IMR-90 (cell line): Measurements from ENCODE around the gene CUL3. TPM values are rescaled to one million over a fixed set of nuclear protein-coding genes. Genes with fewer than 3 reads are reported as not detected.

Source experiments
- ATAC-seq: fragments of 200-7000 bp; cut with Tn5 transposase; 2 replicates; pipeline ENCODE4 v1.9.1; 2020; ENCODE audit warnings: low read depth, mild to moderate bottlenecking, moderate library complexity
- BruUV-seq: library from RNA; stranded (reverse); fragments of 400-500 nt; replicated peaks from 2 replicates; lab custom pipeline; 2021; lab: Mats Ljungman, UMichigan
- CTCF ChIA-PET: fragments of 300-600 bp; formaldehyde crosslinking; extraction: SDS; loops from one replicate; lab custom pipeline; 2021; ENCODE audit warnings: antibody characterized with exemption; lab: Yijun Ruan, JAX
- POLR2A ChIA-PET: fragments of 300-600 bp; sonication (Branson Sonifier 250); formaldehyde crosslinking; loops from one replicate; lab custom pipeline; 2022; ENCODE audit warnings: antibody characterized with exemption; ENCODE audit not compliant: unreplicated experiment; lab: Charles Lee
- DNase-seq: peaks from one replicate; pipeline ENCODE4 v3.0.0; 2013
- H2AFZ ChIP-seq: replicated peaks from 2 replicates; pipeline ENCODE3; 2013; ENCODE audit warnings: low read length, mild to moderate bottlenecking; ENCODE audit not compliant: poor library complexity
- H2AK5ac ChIP-seq: 2 replicates; pipeline ENCODE4 v1.6.1; 2013; ENCODE audit warnings: low read depth, low read length, inconsistent platforms
- H2AK9ac ChIP-seq: replicated peaks from 2 replicates; pipeline ENCODE3; 2013; ENCODE audit warnings: mild to moderate bottlenecking, low read depth, low read length, moderate library complexity; ENCODE audit not compliant: poor library complexity
- H2BK120ac ChIP-seq: 2 replicates; pipeline ENCODE4 v1.6.1; 2013; ENCODE audit warnings: low read depth, low read length, inconsistent platforms
- H2BK15ac ChIP-seq: 3 replicates; pipeline ENCODE4 v1.6.1; 2013; ENCODE audit warnings: low read depth, low read length, inconsistent platforms
- H2BK20ac ChIP-seq: 2 replicates; pipeline ENCODE4 v1.6.1; 2013; ENCODE audit warnings: low read depth, mild to moderate bottlenecking, inconsistent platforms, low read length, moderate library complexity
- H2BK5ac ChIP-seq: 2 replicates; pipeline ENCODE4 v1.6.1; 2013; ENCODE audit warnings: mild to moderate bottlenecking, low read depth, low read length, inconsistent platforms; ENCODE audit not compliant: poor library complexity, severe bottlenecking
- H3K14ac ChIP-seq: replicated peaks from 2 replicates; pipeline ENCODE4 v1.6.1; 2013; ENCODE audit warnings: low read depth, low read length, inconsistent platforms
- H3K18ac ChIP-seq: 2 replicates; pipeline ENCODE4 v1.6.1; 2013; ENCODE audit warnings: low read depth, low read length, control low read depth
- H3K23ac ChIP-seq: 2 replicates; pipeline ENCODE4 v1.6.1; 2013; ENCODE audit warnings: low read depth, low read length, inconsistent platforms
- H3K27ac ChIP-seq: 2 replicates; pipeline ENCODE4 v1.5.1; 2013; ENCODE audit warnings: mild to moderate bottlenecking, control low read depth, low read length; ENCODE audit not compliant: insufficient read depth
- H3K27me3 ChIP-seq: 2 replicates; pipeline ENCODE4 v1.6.1; 2013; ENCODE audit warnings: low read length; ENCODE audit not compliant: control insufficient read depth, insufficient read depth
- H3K36me3 ChIP-seq: 2 replicates; pipeline ENCODE4 v1.6.1; 2013; ENCODE audit warnings: low read length, mixed read lengths; ENCODE audit not compliant: control insufficient read depth, insufficient read depth
- H3K4ac ChIP-seq: 2 replicates; pipeline ENCODE4 v1.6.1; 2013; ENCODE audit warnings: low read depth, low read length, inconsistent platforms
- H3K4me1 ChIP-seq: 2 replicates; pipeline ENCODE4 v1.6.1; 2013; ENCODE audit warnings: low read length, mixed read lengths; ENCODE audit not compliant: control insufficient read depth, insufficient read depth
- H3K4me2 ChIP-seq: 2 replicates; pipeline ENCODE4 v1.6.1; 2013; ENCODE audit warnings: low read depth, mild to moderate bottlenecking, control low read depth, low read length, moderate library complexity
- H3K4me3 ChIP-seq: 2 replicates; pipeline ENCODE4 v1.5.1; 2013; ENCODE audit warnings: low read depth, mild to moderate bottlenecking, control low read depth, low read length, moderate library complexity; ENCODE audit not compliant: insufficient read depth
- H3K56ac ChIP-seq: 2 replicates; pipeline ENCODE4 v1.6.1; 2013; ENCODE audit warnings: low read length, inconsistent platforms; ENCODE audit not compliant: insufficient read depth; ENCODE audit errors: extremely low read depth
- H3K79me1 ChIP-seq, 2 experiments: 2 replicates each; pipeline ENCODE4 v1.6.1; 2013; ENCODE audit warnings: low read length in 2 of 2, inconsistent platforms in 1 of 2, low read depth in 1 of 2
- H3K9ac ChIP-seq: 2 replicates; pipeline ENCODE4 v1.6.1; 2013; ENCODE audit warnings: low read depth, low read length, control low read depth
- H3K9me1 ChIP-seq: 2 replicates; pipeline ENCODE4 v1.6.1; 2013; ENCODE audit warnings: low read length, inconsistent platforms; ENCODE audit not compliant: insufficient read depth
- H3K9me3 ChIP-seq: 2 replicates; pipeline ENCODE4 v1.6.1; 2013; ENCODE audit warnings: low read length; ENCODE audit not compliant: control insufficient read depth, insufficient read depth
- H4K20me1 ChIP-seq: 2 replicates; pipeline ENCODE4 v1.6.1; 2013; ENCODE audit warnings: low read length, inconsistent platforms; ENCODE audit not compliant: insufficient read depth
- H4K5ac ChIP-seq: 2 replicates; pipeline ENCODE4 v1.6.1; 2013; ENCODE audit warnings: mild to moderate bottlenecking, low read depth, low read length, control low read depth
- H4K8ac ChIP-seq, 2 experiments: 2 replicates each; pipeline ENCODE4 v1.6.1; 2013; ENCODE audit warnings: low read depth in 2 of 2, low read length in 2 of 2, control low read depth in 1 of 2, inconsistent platforms in 1 of 2
- H4K91ac ChIP-seq: 2 replicates; pipeline ENCODE4 v1.6.1; 2013; ENCODE audit warnings: low read depth, low read length, inconsistent platforms; ENCODE audit not compliant: insufficient read depth
- BHLHE40 ChIP-seq: fragments of 150-350 bp; IDR thresholded peaks from 2 replicates; pipeline ENCODE4 v1.6.1; 2016; ENCODE audit warnings: mild to moderate bottlenecking, low read depth, low read length
- CEBPB ChIP-seq: IDR thresholded peaks from 2 replicates; pipeline ENCODE4 v1.6.1; 2012; ENCODE audit warnings: low read depth, low read length, improper control_type of control experiment
- CHD1 ChIP-seq: IDR thresholded peaks from 2 replicates; pipeline ENCODE4 v1.6.1; 2012; ENCODE audit warnings: low read depth, low read length, improper control_type of control experiment
- FOS ChIP-seq: fragments of 150-350 bp; IDR thresholded peaks from 2 replicates; pipeline ENCODE4 v1.6.1; 2016; ENCODE audit warnings: low read depth, low read length
- MAFK ChIP-seq: IDR thresholded peaks from 2 replicates; pipeline ENCODE4 v1.6.1; 2012; ENCODE audit warnings: low read depth, low read length, improper control_type of control experiment
- MAZ ChIP-seq: IDR thresholded peaks from 2 replicates; pipeline ENCODE4 v1.6.1; 2012; ENCODE audit warnings: low read depth, mild to moderate bottlenecking, low read length, improper control_type of control experiment, moderate library complexity, borderline replicate concordance
- MXI1 ChIP-seq: IDR thresholded peaks from 2 replicates; pipeline ENCODE4 v1.6.1; 2012; ENCODE audit warnings: low read depth, mild to moderate bottlenecking, low read length, moderate library complexity, borderline replicate concordance
- NFE2L2 ChIP-seq: fragments of 150-350 bp; IDR thresholded peaks from 2 replicates; pipeline ENCODE4 v1.6.1; 2016; ENCODE audit warnings: low read depth, mild to moderate bottlenecking, low read length
- POLR2A ChIP-seq: IDR thresholded peaks from 2 replicates; pipeline ENCODE4 v1.6.1; 2012; ENCODE audit warnings: mild to moderate bottlenecking, low read depth, low read length
- RAD21 ChIP-seq: IDR thresholded peaks from 2 replicates; pipeline ENCODE4 v1.6.1; 2012; ENCODE audit warnings: low read length, improper control_type of control experiment
- RCOR1 ChIP-seq: IDR thresholded peaks from 2 replicates; pipeline ENCODE4 v1.6.1; 2012; ENCODE audit warnings: mild to moderate bottlenecking, low read length, improper control_type of control experiment; ENCODE audit not compliant: insufficient replicate concordance
- RFX5 ChIP-seq: IDR thresholded peaks from 2 replicates; pipeline ENCODE4 v1.8.0; 2012; ENCODE audit warnings: low read depth, mild to moderate bottlenecking, low read length, moderate library complexity
- SMC3 ChIP-seq: fragments of 150-350 bp; IDR thresholded peaks from 2 replicates; pipeline ENCODE4 v1.6.1; 2016; ENCODE audit warnings: low read depth, mild to moderate bottlenecking, antibody characterized with exemption, low read length, moderate library complexity
- WGBS, 2 experiments: methylation state at CpG; one replicate each; pipeline versions ENCODE4 v1.1.5 to v1.1.7; 2013; ENCODE audit warnings: missing lambda C conversion rate in 2 of 2; ENCODE audit not compliant: insufficient read length in 1 of 2; ENCODE audit errors: extremely low coverage in 2 of 2; 5-methylcytosine and 5-hydroxymethylcytosine counted together
- dilution Hi-C: fragments of 300-500 bp; cut with HindIII; formaldehyde crosslinking; loops from one replicate; pipeline ENCODE4 v1.14.3; 2018; ENCODE audit warnings: low sequenced_read_pairs; ENCODE audit not compliant: unreplicated experiment
- in situ Hi-C: fragments of 300-500 bp; cut with MboI; formaldehyde crosslinking; loops from 3 replicates; pipeline ENCODE4 v1.14.3; 2019; ENCODE audit warnings: low sequenced_read_pairs, inconsistent platforms, mixed read lengths
- intact Hi-C: fragments of 100-400 bp; cut with micrococcal nuclease; formaldehyde crosslinking; loops from 2 replicates; pipeline ENCODE4 v1.10.0; 2022
- polyA plus RNA-seq, 3 experiments: library from polyadenylated mRNA; depleted of rRNA; stranded (reverse); fragments of >200 nt; gene quantifications; 2 replicates each; pipeline ENCODE4 v1.2.3, GENCODE V29; 2012; ENCODE audit warnings: low replicate concordance in 1 of 3
- total RNA-seq: library from RNA; depleted of rRNA; stranded (reverse); fragments of >200 nt; gene quantifications from 2 replicates; pipeline ENCODE4 v1.2.3, GENCODE V29; 2012
- TF ChIP-seq, protein P1 (sequence below): fragments of 150-350 bp; IDR thresholded peaks from 2 replicates; pipeline ENCODE4 v1.6.1; 2017; ENCODE audit warnings: mild to moderate bottlenecking, antibody characterized with exemption, low read length, low read depth
- TF ChIP-seq, protein P2 (sequence below): conservative IDR thresholded peaks from 2 replicates; pipeline ENCODE4 v1.5.1; 2012; ENCODE audit warnings: mild to moderate bottlenecking, low read depth, low read length, improper control_type of control experiment
- TF ChIP-seq, protein P3 (sequence below): fragments of 150-350 bp; IDR thresholded peaks from 2 replicates; pipeline ENCODE4 v1.6.1; 2016; ENCODE audit warnings: low read depth, mild to moderate bottlenecking, low read length, moderate library complexity, borderline replicate concordance

CUL3 gene
- total and polyA plus RNA-seq, 2 of the 4 experiments (the other 2 are of a cell fraction), result 33.7 to 45.7 TPM

DNA sequence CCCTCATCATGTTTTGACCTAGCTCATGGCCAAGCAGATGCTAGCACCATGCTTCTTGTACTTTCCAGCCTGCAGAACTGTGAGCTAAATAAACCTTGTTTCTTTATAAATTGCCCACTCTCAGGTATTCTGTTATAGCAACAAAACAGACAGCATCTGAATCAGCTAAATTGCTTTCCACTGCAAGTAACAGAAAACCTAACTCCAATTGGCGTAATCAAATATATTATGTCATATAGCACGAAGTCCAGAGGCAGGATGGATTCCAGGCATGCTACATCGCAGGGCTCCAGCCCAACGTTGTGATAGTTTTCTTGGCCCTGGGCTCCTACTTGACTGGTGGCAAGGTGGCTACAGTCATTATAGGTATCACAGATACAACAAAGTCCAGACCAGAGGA, 10.4 kb upstream of the CUL3 start:
- Histone ChIP-seq H3K9me1 (no peaks in the 10 kb centered on the region; the same call in 1 of the 2 replicates), H2BK5ac (no peak overlapping the region), H3K9ac (no peak overlapping the region), H3K4me1 (no peaks in the 10 kb centered on the region), H3K4me3 (no peak overlapping the region), H3K9me3 (no peaks in the 10 kb centered on the region), H2BK20ac (no peak overlapping the region), H2BK15ac (no peak overlapping the region), H3K4me2 (no peak overlapping the region), H3K4ac (no peak overlapping the region), H4K5ac (no peak overlapping the region), H3K36me3 (no peaks in the 10 kb centered on the region), H3K56ac (no peak overlapping the region), H3K79me1 (no peaks in the 10 kb centered on the region), H3K18ac (no peak overlapping the region), H4K91ac (no peak overlapping the region), H2AFZ (no peak overlapping the region), H2BK120ac (no peak overlapping the region), H2AK5ac (no peak overlapping the region), H2AK9ac (no peak overlapping the region), H3K27ac (no peak overlapping the region), H3K27me3 (no peaks in the 10 kb centered on the region), H4K20me1 (no peaks in the 10 kb centered on the region), H3K14ac (no peak overlapping the region), H3K23ac (no peak overlapping the region), H4K8ac (no peak overlapping the region)
- dilution Hi-C loops (no loop called here), intact Hi-C loops (no loop called here), in situ Hi-C loops (no loop called here)
- no peak for DNase-seq
- no CpG with 5 or more reads among the region's 4 CpGs for WGBS, 2 experiments
- ChIA-PET CTCF (interaction anchor here (1.0 kb wide), 1 partner anchor 11 kb away, joined by 3 read pairs; no protein-coding TSS in a partner anchor), POLR2A (no interaction called here)
- ATAC-seq, result no peak
- TF ChIP-seq RCOR1 (no peak), CHD1 (no peak), POLR2A (no peak), MXI1 (no peak), SMC3 (no peak), MAFK (no peak), CEBPB (no peak), RAD21 (no peak), NFE2L2 (no peak), FOS (no peak), BHLHE40 (no peak), MAZ (no peak), RFX5 (no peak)
- TF ChIP-seq, protein P1, sequence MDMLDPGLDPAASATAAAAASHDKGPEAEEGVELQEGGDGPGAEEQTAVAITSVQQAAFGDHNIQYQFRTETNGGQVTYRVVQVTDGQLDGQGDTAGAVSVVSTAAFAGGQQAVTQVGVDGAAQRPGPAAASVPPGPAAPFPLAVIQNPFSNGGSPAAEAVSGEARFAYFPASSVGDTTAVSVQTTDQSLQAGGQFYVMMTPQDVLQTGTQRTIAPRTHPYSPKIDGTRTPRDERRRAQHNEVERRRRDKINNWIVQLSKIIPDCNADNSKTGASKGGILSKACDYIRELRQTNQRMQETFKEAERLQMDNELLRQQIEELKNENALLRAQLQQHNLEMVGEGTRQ, result no peak
- TF ChIP-seq, protein P2, sequence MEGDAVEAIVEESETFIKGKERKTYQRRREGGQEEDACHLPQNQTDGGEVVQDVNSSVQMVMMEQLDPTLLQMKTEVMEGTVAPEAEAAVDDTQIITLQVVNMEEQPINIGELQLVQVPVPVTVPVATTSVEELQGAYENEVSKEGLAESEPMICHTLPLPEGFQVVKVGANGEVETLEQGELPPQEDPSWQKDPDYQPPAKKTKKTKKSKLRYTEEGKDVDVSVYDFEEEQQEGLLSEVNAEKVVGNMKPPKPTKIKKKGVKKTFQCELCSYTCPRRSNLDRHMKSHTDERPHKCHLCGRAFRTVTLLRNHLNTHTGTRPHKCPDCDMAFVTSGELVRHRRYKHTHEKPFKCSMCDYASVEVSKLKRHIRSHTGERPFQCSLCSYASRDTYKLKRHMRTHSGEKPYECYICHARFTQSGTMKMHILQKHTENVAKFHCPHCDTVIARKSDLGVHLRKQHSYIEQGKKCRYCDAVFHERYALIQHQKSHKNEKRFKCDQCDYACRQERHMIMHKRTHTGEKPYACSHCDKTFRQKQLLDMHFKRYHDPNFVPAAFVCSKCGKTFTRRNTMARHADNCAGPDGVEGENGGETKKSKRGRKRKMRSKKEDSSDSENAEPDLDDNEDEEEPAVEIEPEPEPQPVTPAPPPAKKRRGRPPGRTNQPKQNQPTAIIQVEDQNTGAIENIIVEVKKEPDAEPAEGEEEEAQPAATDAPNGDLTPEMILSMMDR, result no peak
- TF ChIP-seq, protein P3, sequence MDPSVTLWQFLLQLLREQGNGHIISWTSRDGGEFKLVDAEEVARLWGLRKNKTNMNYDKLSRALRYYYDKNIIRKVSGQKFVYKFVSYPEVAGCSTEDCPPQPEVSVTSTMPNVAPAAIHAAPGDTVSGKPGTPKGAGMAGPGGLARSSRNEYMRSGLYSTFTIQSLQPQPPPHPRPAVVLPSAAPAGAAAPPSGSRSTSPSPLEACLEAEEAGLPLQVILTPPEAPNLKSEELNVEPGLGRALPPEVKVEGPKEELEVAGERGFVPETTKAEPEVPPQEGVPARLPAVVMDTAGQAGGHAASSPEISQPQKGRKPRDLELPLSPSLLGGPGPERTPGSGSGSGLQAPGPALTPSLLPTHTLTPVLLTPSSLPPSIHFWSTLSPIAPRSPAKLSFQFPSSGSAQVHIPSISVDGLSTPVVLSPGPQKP, result no peak
- no TSS peak for BruUV-seq
